ENCODE data around the gene FMNL1.

- TF ChIP-seq, protein P1, sequence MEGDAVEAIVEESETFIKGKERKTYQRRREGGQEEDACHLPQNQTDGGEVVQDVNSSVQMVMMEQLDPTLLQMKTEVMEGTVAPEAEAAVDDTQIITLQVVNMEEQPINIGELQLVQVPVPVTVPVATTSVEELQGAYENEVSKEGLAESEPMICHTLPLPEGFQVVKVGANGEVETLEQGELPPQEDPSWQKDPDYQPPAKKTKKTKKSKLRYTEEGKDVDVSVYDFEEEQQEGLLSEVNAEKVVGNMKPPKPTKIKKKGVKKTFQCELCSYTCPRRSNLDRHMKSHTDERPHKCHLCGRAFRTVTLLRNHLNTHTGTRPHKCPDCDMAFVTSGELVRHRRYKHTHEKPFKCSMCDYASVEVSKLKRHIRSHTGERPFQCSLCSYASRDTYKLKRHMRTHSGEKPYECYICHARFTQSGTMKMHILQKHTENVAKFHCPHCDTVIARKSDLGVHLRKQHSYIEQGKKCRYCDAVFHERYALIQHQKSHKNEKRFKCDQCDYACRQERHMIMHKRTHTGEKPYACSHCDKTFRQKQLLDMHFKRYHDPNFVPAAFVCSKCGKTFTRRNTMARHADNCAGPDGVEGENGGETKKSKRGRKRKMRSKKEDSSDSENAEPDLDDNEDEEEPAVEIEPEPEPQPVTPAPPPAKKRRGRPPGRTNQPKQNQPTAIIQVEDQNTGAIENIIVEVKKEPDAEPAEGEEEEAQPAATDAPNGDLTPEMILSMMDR (IDR thresholded peaks at IDR 0.05) = peak; percentile 100
- TF ChIP-seq POLR2A (IDR thresholded peaks at IDR 0.05; ENCODE audit: low read length) = no peak
- peak; percentile 47 for TF ChIP-seq CHD2 (IDR thresholded peaks at IDR 0.05; ENCODE audit: low read length, partially characterized antibody)
- TF ChIP-seq RNF2 (IDR thresholded peaks at IDR 0.05; ENCODE audit: borderline replicate concordance, low read depth) = no peak
- TF ChIP-seq HES2 (IDR thresholded peaks at IDR 0.05) = no peak
- TF ChIP-seq SREBF2 (IDR thresholded peaks at IDR 0.05) = no peak
- TF ChIP-seq EP300 (IDR thresholded peaks at IDR 0.05) = no peak
- TF ChIP-seq POLR2AphosphoS2 (conservative IDR thresholded peaks at IDR 0.05; ENCODE audit: low read length) = no peak
- no peak for TF ChIP-seq JUNB (IDR thresholded peaks at IDR 0.05)
- no peak for TF ChIP-seq REST (IDR thresholded peaks at IDR 0.05)
- TF ChIP-seq USF2 (IDR thresholded peaks at IDR 0.05) = no peak
- 0 out of 2 replicates have a peak, but pooled peaks have one; percentile 71 for TF ChIP-seq HOXB5 (CRISPR knock-in tag; IDR thresholded peaks at IDR 0.05)
Observed at GRCh38 chr17:45197555-45198334, 23.9 kb upstream of the FMNL1 start.
